ENCODE data around the gene PNMA1. TPM values are rescaled to one million over a fixed set of nuclear protein-coding genes. Genes with fewer than 3 reads are reported as not detected.

PNMA1 gene
- total and polyA plus RNA-seq, 7 donors: 11.4 to 63.1 (median 33.5) TPM

DNA sequence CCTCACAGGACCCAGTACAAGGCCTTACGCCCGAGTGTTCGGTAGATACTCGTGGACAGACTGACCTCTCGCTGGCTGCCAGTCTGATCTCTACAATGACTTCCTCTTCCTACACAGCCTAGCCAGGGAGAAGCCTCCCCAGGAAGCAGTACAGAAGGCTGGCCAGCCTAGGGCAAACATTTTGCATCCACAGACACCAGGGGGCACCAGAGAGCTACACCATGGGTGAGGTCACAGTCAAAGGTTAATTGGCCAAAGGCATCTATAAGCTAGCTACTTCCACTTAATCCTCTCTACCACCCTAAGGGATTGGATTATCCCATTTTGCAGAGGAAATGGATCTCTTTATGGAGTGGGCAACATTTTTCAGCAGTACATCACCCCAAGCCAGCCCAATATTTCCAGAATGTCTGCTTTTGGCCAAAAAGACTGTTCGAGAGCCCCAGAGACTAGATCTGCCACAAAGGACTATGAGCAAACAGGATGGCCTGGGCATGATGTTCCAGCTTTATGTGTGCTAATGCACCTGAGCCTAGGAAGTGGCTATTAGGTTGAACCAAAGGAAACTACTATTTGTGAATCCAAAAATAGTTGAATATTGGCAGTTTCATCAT is 14.6 kb upstream of the PNMA1 start:
- WGBS, 2 donors: 17 to 25% methylated on average over 6 of the region's 6 CpGs
- no peak overlapping the region for H3K4me3 ChIP-seq
- no peaks in the 10 kb centered on the region for H3K27me3 ChIP-seq
- peaks cover 26 to 75% (median 40%) of the 10 kb centered on the region in 4 donors for H3K36me3 ChIP-seq
- peak overlapping the region; percentile 68 to 99 (median 88) for H3K27ac ChIP-seq
- intact Hi-C loops (cut with DNase I): loop anchor here (1.0 kb wide), 1 partner anchor 96 kb away; no protein-coding TSS in a partner anchor
- no peak for TF ChIP-seq EP300 (IDR thresholded peaks at IDR 0.05)
- TF ChIP-seq POLR2A (IDR thresholded peaks at IDR 0.05): no peak
- TF ChIP-seq POLR2AphosphoS5 (IDR thresholded peaks at IDR 0.05): peak in 3 of 4 donors; percentile 46 to 54 (median 54)
- TF ChIP-seq, protein P1, sequence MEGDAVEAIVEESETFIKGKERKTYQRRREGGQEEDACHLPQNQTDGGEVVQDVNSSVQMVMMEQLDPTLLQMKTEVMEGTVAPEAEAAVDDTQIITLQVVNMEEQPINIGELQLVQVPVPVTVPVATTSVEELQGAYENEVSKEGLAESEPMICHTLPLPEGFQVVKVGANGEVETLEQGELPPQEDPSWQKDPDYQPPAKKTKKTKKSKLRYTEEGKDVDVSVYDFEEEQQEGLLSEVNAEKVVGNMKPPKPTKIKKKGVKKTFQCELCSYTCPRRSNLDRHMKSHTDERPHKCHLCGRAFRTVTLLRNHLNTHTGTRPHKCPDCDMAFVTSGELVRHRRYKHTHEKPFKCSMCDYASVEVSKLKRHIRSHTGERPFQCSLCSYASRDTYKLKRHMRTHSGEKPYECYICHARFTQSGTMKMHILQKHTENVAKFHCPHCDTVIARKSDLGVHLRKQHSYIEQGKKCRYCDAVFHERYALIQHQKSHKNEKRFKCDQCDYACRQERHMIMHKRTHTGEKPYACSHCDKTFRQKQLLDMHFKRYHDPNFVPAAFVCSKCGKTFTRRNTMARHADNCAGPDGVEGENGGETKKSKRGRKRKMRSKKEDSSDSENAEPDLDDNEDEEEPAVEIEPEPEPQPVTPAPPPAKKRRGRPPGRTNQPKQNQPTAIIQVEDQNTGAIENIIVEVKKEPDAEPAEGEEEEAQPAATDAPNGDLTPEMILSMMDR (IDR thresholded peaks at IDR 0.05): peak; percentile 91 to 98 (median 96)
- DNase-seq: peak; percentile 92
- no peaks in the 10 kb centered on the region for H3K9me3 ChIP-seq
- peaks cover 0 to 82% (median 68%) of the 10 kb centered on the region in 4 donors for H3K4me1 ChIP-seq

DNA sequence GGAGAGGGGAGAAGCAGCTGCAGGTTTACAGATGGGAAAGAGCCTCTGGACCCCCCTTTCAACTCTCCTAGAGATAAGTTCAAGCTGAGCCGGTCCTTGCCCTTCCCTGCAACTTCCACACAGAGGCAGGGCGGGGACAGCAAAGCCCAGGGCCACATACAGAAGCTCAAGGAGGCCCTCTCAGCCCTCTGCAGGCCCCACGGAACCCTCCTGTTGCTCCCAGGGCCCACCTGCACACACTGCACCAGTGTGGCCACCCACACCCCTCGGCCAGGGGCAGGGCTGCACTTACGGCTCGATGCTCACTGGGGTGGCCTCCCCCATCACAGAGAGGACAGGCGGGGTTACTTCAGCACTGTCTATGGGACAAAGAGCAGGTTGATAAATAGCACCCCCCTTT is 13.0 kb upstream of the PNMA1 start:
- peaks cover 0 to 90% (median 77%) of the 10 kb centered on the region in 4 donors for H3K4me1 ChIP-seq
- H3K27me3 ChIP-seq: no peaks in the 10 kb centered on the region
- peak overlapping the region; percentile 79 to 99 (median 88) for H3K27ac ChIP-seq
- H3K36me3 ChIP-seq: peaks cover 31 to 85% (median 52%) of the 10 kb centered on the region in 4 donors
- H3K9me3 ChIP-seq: no peaks in the 10 kb centered on the region
- no peak for DNase-seq
- TF ChIP-seq EP300 (IDR thresholded peaks at IDR 0.05) (no peak), POLR2AphosphoS5 (IDR thresholded peaks at IDR 0.05) (no peak), POLR2A (IDR thresholded peaks at IDR 0.05) (no peak)
- TF ChIP-seq, protein P1 (IDR thresholded peaks at IDR 0.05): no peak
- intact Hi-C loops (cut with DNase I): no loop called here
- WGBS, 2 donors: 91 to 95% methylated on average over 7 of the region's 7 CpGs
- no peak overlapping the region for H3K4me3 ChIP-seq

DNA sequence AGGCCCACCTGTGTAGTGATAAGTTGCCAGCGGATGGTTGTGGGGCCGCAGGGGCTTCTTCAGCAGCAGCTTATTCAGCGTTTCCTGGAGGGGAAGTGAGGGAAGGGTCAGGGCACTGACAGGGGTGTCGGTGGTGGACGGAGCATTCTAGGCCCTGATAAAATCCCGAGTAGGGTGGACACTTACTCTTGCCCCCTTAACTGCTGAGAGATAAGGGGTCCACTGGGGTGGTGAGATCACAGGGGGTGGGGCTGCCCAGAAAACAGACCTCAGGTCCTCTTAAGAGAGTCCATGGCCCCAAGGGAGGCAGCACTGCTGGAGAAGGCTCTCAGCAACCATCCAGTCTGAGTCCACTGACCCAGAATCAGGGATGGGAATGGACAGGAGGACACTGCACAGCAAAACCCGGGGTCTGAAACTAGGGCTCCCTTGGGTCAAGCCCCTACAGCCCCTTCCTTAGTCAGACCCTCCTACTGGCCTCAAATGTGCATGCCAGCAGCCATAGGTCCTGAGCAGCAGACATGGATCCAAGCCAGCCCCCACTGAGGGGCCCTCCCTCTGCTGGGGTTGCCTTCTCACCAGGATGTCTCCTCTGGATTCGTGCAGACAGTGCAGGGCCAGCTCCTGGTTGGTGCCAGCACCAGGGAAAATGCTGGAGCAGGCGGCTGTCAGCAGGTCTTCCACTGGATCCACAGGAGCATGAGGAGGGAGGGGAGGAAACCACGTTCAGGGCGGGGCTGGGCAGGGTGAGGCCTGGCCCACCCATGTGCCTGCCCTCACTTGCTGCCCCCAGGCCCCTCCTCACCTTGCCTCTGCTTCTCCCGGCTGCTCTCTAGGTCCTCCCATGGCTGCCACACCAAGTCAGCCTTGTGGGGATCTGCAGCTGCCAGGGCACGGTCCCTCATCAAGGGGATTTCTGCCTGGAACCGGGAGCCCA is 12.1 kb upstream of the PNMA1 start:
- intact Hi-C loops (cut with DNase I): no loop called here

More for the DNA sequence above, 12.1 kb upstream of the PNMA1 start:
- Histone ChIP-seq H3K4me1 (peaks cover 0 to 81% (median 68%) of the 10 kb centered on the region in 4 donors), H3K27ac (peak overlapping the region; percentile 79 to 99 (median 88)), H3K4me3 (no peak overlapping the region), H3K9me3 (no peaks in the 10 kb centered on the region), H3K27me3 (no peaks in the 10 kb centered on the region), H3K36me3 (peaks cover 36 to 89% (median 59%) of the 10 kb centered on the region in 4 donors)
- 81 to 83% methylated on average over 14 of the region's 14 CpGs for WGBS, 2 donors
- no peak for TF ChIP-seq POLR2AphosphoS5 (IDR thresholded peaks at IDR 0.05)
- TF ChIP-seq, protein P1 (IDR thresholded peaks at IDR 0.05): no peak
- TF ChIP-seq POLR2A (IDR thresholded peaks at IDR 0.05): no peak
- no peak for TF ChIP-seq EP300 (IDR thresholded peaks at IDR 0.05)
- DNase-seq: no peak
